GM12878 (cell line): ENCODE results near the gene RHOT1. TPM values are rescaled to one million over a fixed set of nuclear protein-coding genes. Genes with fewer than 3 reads are reported as not detected.

ENCODE experiments used
- ATAC-seq: fragments of 200-7000 bp; cut with Tn5 transposase; 3 replicates; pipeline ENCODE4 v1.9.1; 2020; ENCODE audit warnings: mild to moderate bottlenecking, moderate library complexity
- BruUV-seq: library from RNA; stranded (reverse); fragments of 400-500 nt; replicated peaks from 2 replicates; lab custom pipeline; 2021; lab: Mats Ljungman, UMichigan
- CTCF ChIA-PET: fragments of 300-600 bp; sonication (Branson Sonifier 250); formaldehyde crosslinking; extraction: SDS; loops from one replicate; lab custom pipeline; 2021; ENCODE audit warnings: inconsistent platforms; lab: Yijun Ruan, JAX
- POLR2A ChIA-PET: fragments of 350-600 bp; formaldehyde crosslinking; extraction: SDS; loops from one replicate; lab custom pipeline; 2021; ENCODE audit warnings: inconsistent platforms; lab: Charles Lee
- RAD21 ChIA-PET: fragments of 300-600 bp; sonication (Branson Sonifier 250); formaldehyde crosslinking; loops from one replicate; lab custom pipeline; 2023; ENCODE audit warnings: antibody characterized with exemption; ENCODE audit not compliant: unreplicated experiment; lab: Charles Lee
- SMC1A ChIA-PET: fragments of 300-600 bp; sonication (Branson Sonifier 250); formaldehyde crosslinking; loops from one replicate; lab custom pipeline; 2023; ENCODE audit not compliant: unreplicated experiment, uncharacterized antibody; lab: Charles Lee
- DNase-seq: peaks from one replicate; pipeline ENCODE4 v3.0.0-alpha.2; 2011; ENCODE audit warnings: low read depth, low spot score
- FAIRE-seq: peaks from 3 replicates; lab custom pipeline; 2011; peaks lifted over from hg19 to GRCh38; lab: Jason Lieb, UNC
- H2AFZ ChIP-seq: 2 replicates; pipeline ENCODE4 v1.6.0; 2011; ENCODE audit warnings: low read depth, low read length, control low read depth; ENCODE audit not compliant: control insufficient read depth
- H3K27ac ChIP-seq: 2 replicates; pipeline ENCODE4 v1.5.1; 2011; ENCODE audit warnings: control low read depth; ENCODE audit not compliant: control insufficient read depth, insufficient read depth
- H3K27me3 ChIP-seq, 2 experiments: replicated peaks in 1 of 2; 2 replicates each; pipeline versions ENCODE4 v1.6.0 to v1.6.1; 2011; ENCODE audit warnings: low read length in 1 of 2; ENCODE audit not compliant: control insufficient read depth in 2 of 2, insufficient read depth in 2 of 2
- H3K36me3 ChIP-seq, 2 experiments: 2 replicates each; pipeline ENCODE4 v1.5.1; 2011; ENCODE audit warnings: low read length in 1 of 2; ENCODE audit not compliant: control insufficient read depth in 2 of 2, insufficient read depth in 2 of 2
- H3K4me1 ChIP-seq: 2 replicates; pipeline ENCODE4 v1.6.1; 2011; ENCODE audit warnings: mild to moderate bottlenecking, low read length, moderate library complexity, mixed read lengths; ENCODE audit not compliant: control insufficient read depth, insufficient read depth
- H3K4me2 ChIP-seq: 2 replicates; pipeline ENCODE4 v1.6.0; 2011; ENCODE audit warnings: control low read depth; ENCODE audit not compliant: control insufficient read depth, insufficient read depth
- H3K4me3 ChIP-seq: fragments of 200-600 bp; sonication (generic); 2 replicates; pipeline ENCODE4 v1.5.1; 2016
- H3K79me2 ChIP-seq: 2 replicates; pipeline ENCODE4 v1.6.0; 2011; ENCODE audit warnings: low read length; ENCODE audit not compliant: control insufficient read depth, insufficient read depth
- H3K9ac ChIP-seq: 2 replicates; pipeline ENCODE4 v1.8.0; 2011; ENCODE audit warnings: low read length, control low read depth, mixed read lengths; ENCODE audit not compliant: control insufficient read depth, insufficient read depth
- H3K9me3 ChIP-seq: replicated peaks from 3 replicates; pipeline ENCODE4 v1.5.1; 2011; ENCODE audit warnings: mild to moderate bottlenecking, low read length; ENCODE audit not compliant: control insufficient read depth, insufficient read depth
- H4K20me1 ChIP-seq: 2 replicates; pipeline ENCODE4 v1.6.0; 2011; ENCODE audit not compliant: control insufficient read depth, insufficient read depth
- CHD1 ChIP-seq: IDR thresholded peaks from 2 replicates; pipeline ENCODE4 v1.6.1; 2012; ENCODE audit warnings: low read depth, low read length, improper control_type of control experiment
- EGR1 ChIP-seq, 2 experiments: IDR thresholded peaks; 1 replicate in 1 of 2; 2 replicates in 1 of 2; pipeline ENCODE4 v1.6.1; 2011 to 2012; ENCODE audit warnings: low read depth in 2 of 2, low read length in 2 of 2, borderline replicate concordance in 1 of 2, mild to moderate bottlenecking in 1 of 2, moderate library complexity in 1 of 2
- FOXK2 ChIP-seq: fragments of 450-650 bp; IDR thresholded peaks from 2 replicates; pipeline ENCODE4 v1.6.1; 2017; ENCODE audit warnings: mild to moderate bottlenecking, moderate library complexity
- NFIC ChIP-seq: IDR thresholded peaks from 2 replicates; pipeline ENCODE4 v1.6.1; 2012; ENCODE audit warnings: low read depth, mild to moderate bottlenecking, inconsistent platforms, low read length, moderate library complexity
- NFXL1 ChIP-seq: fragments of 450-650 bp; IDR thresholded peaks from 2 replicates; pipeline ENCODE4 v1.6.1; 2017; ENCODE audit warnings: antibody characterized with exemption, mild to moderate bottlenecking, borderline replicate concordance
- NR2F1 ChIP-seq: fragments of 450-650 bp; conservative IDR thresholded peaks from 2 replicates; pipeline ENCODE4 v1.6.1; 2017; ENCODE audit warnings: mild to moderate bottlenecking
- NRF1 ChIP-seq: conservative IDR thresholded peaks from 2 replicates; pipeline ENCODE4 v1.6.1; 2011; ENCODE audit warnings: mild to moderate bottlenecking, low read depth, low read length, improper control_type of control experiment
- RB1 ChIP-seq: fragments of 450-650 bp; formaldehyde crosslinking; IDR thresholded peaks from 2 replicates; pipeline ENCODE4 v1.6.1; 2017; ENCODE audit warnings: mild to moderate bottlenecking, borderline replicate concordance
- RCOR1 ChIP-seq: conservative IDR thresholded peaks from 2 replicates; pipeline ENCODE4 v1.6.1; 2012; ENCODE audit warnings: low read depth, low read length, improper control_type of control experiment
- SPI1 ChIP-seq: IDR thresholded peaks from 2 replicates; pipeline ENCODE4 v1.6.1; 2011; ENCODE audit warnings: low read depth, mild to moderate bottlenecking, low read length, moderate library complexity, borderline replicate concordance; ENCODE audit not compliant: insufficient read depth
- TCF12 ChIP-seq: IDR thresholded peaks from 2 replicates; pipeline ENCODE4 v1.6.1; 2011; ENCODE audit warnings: low read depth, mild to moderate bottlenecking, low read length
- ZBED1 ChIP-seq: IDR thresholded peaks from 2 replicates; pipeline ENCODE4 v1.6.1; 2016; ENCODE audit warnings: borderline replicate concordance
- WGBS: methylation state at CpG from one replicate; pipeline ENCODE4 v1.1.6; 2016; ENCODE audit warnings: low lambda C conversion rate; ENCODE audit not compliant: insufficient replicate concordance, insufficient coverage; ENCODE audit errors: missing lambda C conversion rate; 5-methylcytosine and 5-hydroxymethylcytosine counted together
- in situ Hi-C: fragments of 300-500 bp; cut with MboI; formaldehyde crosslinking; loops from 9 replicates; pipeline ENCODE4 v1.14.3; 2018; ENCODE audit warnings: mixed read lengths
- intact Hi-C: fragments of 100-400 bp; cut with micrococcal nuclease; formaldehyde crosslinking; loops from one replicate; pipeline ENCODE4 v1.14.2; 2022; ENCODE audit not compliant: unreplicated experiment
- polyA plus RNA-seq, 11 experiments: library from polyadenylated mRNA; depleted of rRNA in 4 of 11; unstranded in 6 of 11; stranded (reverse) in 5 of 11; fragments of >200 nt; fragmentation: Nextera tagmentation in 4 of 11; fragmentation: Illumina TruSeq in 1 of 11; extraction: Ambion mirVana in 4 of 11; extraction: Trizol in 1 of 11; gene quantifications; 1 replicate in 1 of 11; 2 replicates in 10 of 11; pipeline versions ENCODE4 v1.2.1 to v1.2.3, GENCODE V29; 2011 to 2016; ENCODE audit warnings: inconsistent platforms in 2 of 11, missing spikeins in 2 of 11, low read depth in 1 of 11
- total RNA-seq, 4 experiments: library from RNA; depleted of rRNA in 3 of 4; stranded (reverse); fragments of >200 nt in 3 of 4; fragmentation: Illumina TruSeq in 1 of 4; extraction: Trizol in 1 of 4; gene quantifications; 2 replicates each; pipeline versions ENCODE4 v1.2.1 to v1.2.3, GENCODE V29; 2013 to 2021
- TF ChIP-seq, protein P1 (sequence below): fragments of 450-650 bp; IDR thresholded peaks from 2 replicates; pipeline ENCODE4 v1.6.1; 2017; ENCODE audit warnings: mild to moderate bottlenecking, moderate library complexity
- TF ChIP-seq, protein P2 (sequence below): fragments of 450-650 bp; formaldehyde crosslinking; IDR thresholded peaks from 2 replicates; pipeline ENCODE4 v1.4.0; 2022; ENCODE audit warnings: mild to moderate bottlenecking, moderate library complexity

Gene RHOT1
- total and polyA plus RNA-seq, 10 of the 15 experiments (the other 5 are each of a cell fraction or from before 2014, with no cell fraction given) = 13.3 to 68.2 (median 22.8) TPM

DNA sequence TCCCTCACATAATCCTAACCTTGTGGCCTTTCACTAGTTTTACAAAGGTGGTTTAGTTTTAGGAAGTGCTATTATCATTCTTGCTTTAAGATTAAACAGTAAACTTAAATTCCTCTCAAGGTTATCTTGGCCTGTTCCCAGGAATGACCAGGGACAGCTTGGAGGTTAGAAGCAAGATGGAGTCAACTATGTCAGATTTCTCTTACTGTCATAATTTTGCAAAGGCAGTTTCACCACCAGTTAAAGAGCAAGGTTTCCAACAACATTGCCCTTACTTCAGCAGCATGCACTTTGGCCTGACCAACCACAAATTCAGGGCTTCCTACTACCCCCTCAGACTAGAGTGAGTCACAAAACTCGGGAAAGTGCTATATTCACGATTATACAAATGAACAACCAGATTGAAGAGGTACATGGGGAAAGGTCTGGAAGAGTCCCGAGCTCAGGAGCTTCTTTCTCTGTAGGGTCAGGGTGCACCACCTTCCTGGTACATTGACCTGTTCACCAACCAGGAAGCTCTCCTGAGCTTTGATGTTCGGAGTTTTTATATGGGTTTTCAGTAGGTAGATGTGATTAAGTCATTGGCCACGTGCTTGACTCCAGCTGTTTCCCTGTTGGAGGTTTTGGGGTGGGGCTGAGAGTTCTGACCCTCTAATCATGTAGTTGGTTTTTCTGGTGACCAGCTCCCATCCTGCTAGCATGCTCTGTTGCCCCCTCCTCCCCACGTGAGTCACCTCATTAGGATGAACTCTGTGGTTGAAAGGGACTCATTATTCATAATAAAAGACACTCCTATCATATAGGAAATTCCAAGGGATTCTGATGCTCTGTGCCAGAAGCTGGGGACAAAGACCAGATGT is 19.4 kb downstream of the RHOT1 start (continued):
- no peak for TF ChIP-seq TCF12
- no peak for TF ChIP-seq NFIC
- no peak for TF ChIP-seq EGR1 (IDR thresholded peaks at IDR 0.05; ENCODE audit: borderline replicate concordance in 1 of 2, low read depth in 2 of 2, low read length in 2 of 2)
- TF ChIP-seq RCOR1 = no peak
- TF ChIP-seq ZBED1 = no peak

- Histone ChIP-seq H3K4me2 (no peak overlapping the region), H3K27ac (no peak overlapping the region), H3K79me2 (no peaks in the 10 kb centered on the region), H3K9ac (no peak overlapping the region), H3K36me3 (peaks cover 0 to 3% of the 10 kb centered on the region in 2 experiments; a peak in 2 of 4 replicates), H4K20me1 (no peaks in the 10 kb centered on the region), H3K27me3 (no peaks in the 10 kb centered on the region), H3K4me3 (no peak overlapping the region), H3K4me1 (no peaks in the 10 kb centered on the region), H2AFZ (no peak overlapping the region), H3K9me3 (no peaks in the 10 kb centered on the region; the same call in 2 of the 3 replicates)
- 100% methylated on average over 3 of the region's 3 CpGs for WGBS
- no peak for FAIRE-seq
- ChIA-PET POLR2A (interaction anchor here (0.6 kb wide), 1 partner anchor 657 kb away, joined by 7 read pairs; no protein-coding TSS in a partner anchor), CTCF (no interaction called here), SMC1A (interaction anchor here (0.6 kb wide), 1 partner anchor 479 kb away, joined by 4 read pairs; no protein-coding TSS in a partner anchor), RAD21 (no interaction called here)
- DNase-seq = no peak
- ATAC-seq = no peak
- intact Hi-C loops (no loop called here), in situ Hi-C loops (no loop called here)
- BruUV-seq = no TSS peak
- TF ChIP-seq NR2F1 (no peak), NRF1 (no peak), FOXK2 (no peak), SPI1 (no peak), CHD1 (no peak), RB1 (no peak), NFXL1 (no peak)
- TF ChIP-seq, protein P1, sequence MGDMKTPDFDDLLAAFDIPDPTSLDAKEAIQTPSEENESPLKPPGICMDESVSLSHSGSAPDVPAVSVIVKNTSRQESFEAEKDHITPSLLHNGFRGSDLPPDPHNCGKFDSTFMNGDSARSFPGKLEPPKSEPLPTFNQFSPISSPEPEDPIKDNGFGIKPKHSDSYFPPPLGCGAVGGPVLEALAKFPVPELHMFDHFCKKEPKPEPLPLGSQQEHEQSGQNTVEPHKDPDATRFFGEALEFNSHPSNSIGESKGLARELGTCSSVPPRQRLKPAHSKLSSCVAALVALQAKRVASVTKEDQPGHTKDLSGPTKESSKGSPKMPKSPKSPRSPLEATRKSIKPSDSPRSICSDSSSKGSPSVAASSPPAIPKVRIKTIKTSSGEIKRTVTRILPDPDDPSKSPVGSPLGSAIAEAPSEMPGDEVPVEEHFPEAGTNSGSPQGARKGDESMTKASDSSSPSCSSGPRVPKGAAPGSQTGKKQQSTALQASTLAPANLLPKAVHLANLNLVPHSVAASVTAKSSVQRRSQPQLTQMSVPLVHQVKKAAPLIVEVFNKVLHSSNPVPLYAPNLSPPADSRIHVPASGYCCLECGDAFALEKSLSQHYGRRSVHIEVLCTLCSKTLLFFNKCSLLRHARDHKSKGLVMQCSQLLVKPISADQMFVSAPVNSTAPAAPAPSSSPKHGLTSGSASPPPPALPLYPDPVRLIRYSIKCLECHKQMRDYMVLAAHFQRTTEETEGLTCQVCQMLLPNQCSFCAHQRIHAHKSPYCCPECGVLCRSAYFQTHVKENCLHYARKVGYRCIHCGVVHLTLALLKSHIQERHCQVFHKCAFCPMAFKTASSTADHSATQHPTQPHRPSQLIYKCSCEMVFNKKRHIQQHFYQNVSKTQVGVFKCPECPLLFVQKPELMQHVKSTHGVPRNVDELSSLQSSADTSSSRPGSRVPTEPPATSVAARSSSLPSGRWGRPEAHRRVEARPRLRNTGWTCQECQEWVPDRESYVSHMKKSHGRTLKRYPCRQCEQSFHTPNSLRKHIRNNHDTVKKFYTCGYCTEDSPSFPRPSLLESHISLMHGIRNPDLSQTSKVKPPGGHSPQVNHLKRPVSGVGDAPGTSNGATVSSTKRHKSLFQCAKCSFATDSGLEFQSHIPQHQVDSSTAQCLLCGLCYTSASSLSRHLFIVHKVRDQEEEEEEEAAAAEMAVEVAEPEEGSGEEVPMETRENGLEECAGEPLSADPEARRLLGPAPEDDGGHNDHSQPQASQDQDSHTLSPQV = no peak
- TF ChIP-seq, protein P2, sequence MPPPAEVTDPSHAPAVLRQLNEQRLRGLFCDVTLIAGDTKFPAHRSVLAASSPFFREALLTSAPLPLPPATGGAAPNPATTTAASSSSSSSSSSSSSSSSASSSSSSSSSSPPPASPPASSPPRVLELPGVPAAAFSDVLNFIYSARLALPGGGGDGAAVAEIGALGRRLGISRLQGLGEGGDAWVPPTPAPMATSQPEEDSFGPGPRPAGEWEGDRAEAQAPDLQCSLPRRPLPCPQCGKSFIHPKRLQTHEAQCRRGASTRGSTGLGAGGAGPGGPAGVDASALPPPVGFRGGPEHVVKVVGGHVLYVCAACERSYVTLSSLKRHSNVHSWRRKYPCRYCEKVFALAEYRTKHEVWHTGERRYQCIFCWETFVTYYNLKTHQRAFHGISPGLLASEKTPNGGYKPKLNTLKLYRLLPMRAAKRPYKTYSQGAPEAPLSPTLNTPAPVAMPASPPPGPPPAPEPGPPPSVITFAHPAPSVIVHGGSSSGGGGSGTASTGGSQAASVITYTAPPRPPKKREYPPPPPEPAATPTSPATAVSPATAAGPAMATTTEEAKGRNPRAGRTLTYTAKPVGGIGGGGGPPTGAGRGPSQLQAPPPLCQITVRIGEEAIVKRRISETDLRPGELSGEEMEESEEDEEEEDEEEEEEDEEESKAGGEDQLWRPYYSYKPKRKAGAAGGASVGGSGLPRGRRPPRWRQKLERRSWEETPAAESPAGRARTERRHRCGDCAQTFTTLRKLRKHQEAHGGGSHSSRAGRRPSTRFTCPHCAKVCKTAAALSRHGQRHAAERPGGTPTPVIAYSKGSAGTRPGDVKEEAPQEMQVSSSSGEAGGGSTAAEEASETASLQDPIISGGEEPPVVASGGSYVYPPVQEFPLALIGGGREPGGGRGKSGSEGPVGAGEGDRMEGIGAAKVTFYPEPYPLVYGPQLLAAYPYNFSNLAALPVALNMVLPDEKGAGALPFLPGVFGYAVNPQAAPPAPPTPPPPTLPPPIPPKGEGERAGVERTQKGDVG (CRISPR knock-in tag) = no peak
Observed at GRCh38 chr17:32174889-32175288, 32.6 kb downstream of the RHOT1 start.
